Left ventricle myocardium inferior (tissue), 1 donor: Measurements from ENCODE around the gene SPATS2L. TPM values are rescaled to one million over a fixed set of nuclear protein-coding genes. Genes with fewer than 3 reads are reported as not detected.

Experiments
- DNase-seq: peaks from one replicate; pipeline ENCODE4 v3.0.0-alpha.2; 2020
- H3K27ac ChIP-seq: fragments of 200-600 bp; replicated peaks from 2 replicates; pipeline ENCODE4 v1.8.0; 2021
- H3K27me3 ChIP-seq: fragments of 200-600 bp; 2 replicates; pipeline ENCODE4 v1.8.0; 2021; ENCODE audit warnings: low read depth
- H3K36me3 ChIP-seq: fragments of 200-600 bp; 2 replicates; pipeline ENCODE4 v1.8.0; 2021
- H3K4me1 ChIP-seq: fragments of 200-600 bp; 2 replicates; pipeline ENCODE4 v1.8.0; 2021
- H3K4me3 ChIP-seq: fragments of 200-600 bp; 2 replicates; pipeline ENCODE4 v1.8.0; 2021; ENCODE audit warnings: mild to moderate bottlenecking, moderate library complexity
- H3K9me3 ChIP-seq: fragments of 200-600 bp; replicated peaks from 2 replicates; pipeline ENCODE4 v1.8.0; 2021
- intact Hi-C: fragments of 100-400 bp; cut with micrococcal nuclease; formaldehyde crosslinking; loops from one replicate; pipeline ENCODE4 v1.11.0; 2022
- total RNA-seq: library from RNA; stranded (reverse); fragmentation: NEBNext Ultra II Directional; extraction: Animal tissue kit (Norgen Biotek cat#: 25700); gene quantifications from one replicate; pipeline ENCODE4 v1.2.1, GENCODE V29; 2021
- TF ChIP-seq, protein P1 (sequence below): fragments of 200-600 bp; IDR thresholded peaks from 2 replicates; pipeline ENCODE4 v1.8.0; 2021; ENCODE audit warnings: antibody characterized with exemption, mild to moderate bottlenecking, borderline replicate concordance
- donor health status: DM: no; HTN: yes; CAD: no; lungs with severe emphysema.

The SPATS2L gene
- total RNA-seq, 1 donor from 2014 or later = 54.9 TPM

DNA sequence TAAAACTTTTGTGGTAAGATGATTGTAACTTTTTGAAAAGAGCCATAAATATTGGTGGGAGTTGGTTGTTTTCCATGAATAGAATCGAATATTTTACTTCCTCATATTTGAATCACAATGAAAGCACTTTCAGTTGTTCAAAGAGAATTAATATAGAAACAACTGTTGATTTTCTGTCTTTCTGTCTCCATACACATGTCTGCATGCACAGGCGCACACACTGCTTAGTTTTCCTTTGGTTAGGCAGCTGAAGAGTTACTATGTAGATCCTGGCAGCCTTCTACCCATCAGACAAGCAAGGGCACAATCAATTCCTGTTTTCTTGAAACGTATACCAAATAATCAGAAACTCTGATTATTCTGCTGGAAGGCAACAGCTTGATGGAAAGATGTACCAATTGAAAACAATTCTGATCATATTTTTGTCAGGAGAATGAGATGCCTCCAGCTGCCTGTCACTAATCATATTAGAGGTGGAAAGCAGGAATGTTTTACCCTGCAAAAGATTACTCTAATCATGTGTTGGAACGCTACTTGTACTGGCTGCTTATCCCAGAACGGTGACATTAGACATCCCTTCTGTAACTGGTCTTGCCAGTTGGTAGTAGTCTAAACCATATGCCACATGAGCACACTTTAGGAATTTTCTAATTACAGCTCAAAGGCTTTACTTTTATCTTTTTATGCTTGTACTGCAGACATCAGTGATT lies 24.0 kb downstream of the SPATS2L start:
- no peaks in the 10 kb centered on the region for H3K36me3 ChIP-seq
- H3K27me3 ChIP-seq = no peaks in the 10 kb centered on the region
- peak overlapping the region; percentile 54 for H3K27ac ChIP-seq
- DNase-seq = no peak
- H3K4me3 ChIP-seq = no peak overlapping the region
- intact Hi-C loops = no loop called here
- H3K9me3 ChIP-seq = no peaks in the 10 kb centered on the region
- peaks cover 50% of the 10 kb centered on the region for H3K4me1 ChIP-seq
- TF ChIP-seq, protein P1, sequence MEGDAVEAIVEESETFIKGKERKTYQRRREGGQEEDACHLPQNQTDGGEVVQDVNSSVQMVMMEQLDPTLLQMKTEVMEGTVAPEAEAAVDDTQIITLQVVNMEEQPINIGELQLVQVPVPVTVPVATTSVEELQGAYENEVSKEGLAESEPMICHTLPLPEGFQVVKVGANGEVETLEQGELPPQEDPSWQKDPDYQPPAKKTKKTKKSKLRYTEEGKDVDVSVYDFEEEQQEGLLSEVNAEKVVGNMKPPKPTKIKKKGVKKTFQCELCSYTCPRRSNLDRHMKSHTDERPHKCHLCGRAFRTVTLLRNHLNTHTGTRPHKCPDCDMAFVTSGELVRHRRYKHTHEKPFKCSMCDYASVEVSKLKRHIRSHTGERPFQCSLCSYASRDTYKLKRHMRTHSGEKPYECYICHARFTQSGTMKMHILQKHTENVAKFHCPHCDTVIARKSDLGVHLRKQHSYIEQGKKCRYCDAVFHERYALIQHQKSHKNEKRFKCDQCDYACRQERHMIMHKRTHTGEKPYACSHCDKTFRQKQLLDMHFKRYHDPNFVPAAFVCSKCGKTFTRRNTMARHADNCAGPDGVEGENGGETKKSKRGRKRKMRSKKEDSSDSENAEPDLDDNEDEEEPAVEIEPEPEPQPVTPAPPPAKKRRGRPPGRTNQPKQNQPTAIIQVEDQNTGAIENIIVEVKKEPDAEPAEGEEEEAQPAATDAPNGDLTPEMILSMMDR = no peak

DNA sequence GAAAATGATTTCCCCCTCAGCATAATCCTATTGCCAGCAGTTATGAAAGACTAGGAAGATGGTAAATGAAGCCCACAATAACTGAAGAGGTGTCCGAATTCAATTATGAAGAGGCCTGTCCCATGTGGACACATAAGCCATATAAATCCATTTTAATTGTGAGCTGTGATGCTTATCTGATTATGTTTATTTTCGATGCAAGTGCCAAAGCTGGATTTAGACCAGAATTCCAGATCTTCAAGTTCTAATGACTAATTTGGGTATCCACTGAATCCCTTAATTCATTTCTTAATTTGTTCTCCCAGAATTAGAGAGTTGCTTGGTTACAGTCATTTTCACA lies 24.5 kb downstream of the SPATS2L start:
- Histone ChIP-seq H3K36me3 (no peaks in the 10 kb centered on the region), H3K4me1 (peaks cover 55% of the 10 kb centered on the region), H3K9me3 (no peaks in the 10 kb centered on the region), H3K4me3 (no peak overlapping the region), H3K27ac (peak overlapping the region; percentile 54), H3K27me3 (no peaks in the 10 kb centered on the region)
- DNase-seq = no peak
- intact Hi-C loops = no loop called here
- TF ChIP-seq, protein P1 = no peak

DNA sequence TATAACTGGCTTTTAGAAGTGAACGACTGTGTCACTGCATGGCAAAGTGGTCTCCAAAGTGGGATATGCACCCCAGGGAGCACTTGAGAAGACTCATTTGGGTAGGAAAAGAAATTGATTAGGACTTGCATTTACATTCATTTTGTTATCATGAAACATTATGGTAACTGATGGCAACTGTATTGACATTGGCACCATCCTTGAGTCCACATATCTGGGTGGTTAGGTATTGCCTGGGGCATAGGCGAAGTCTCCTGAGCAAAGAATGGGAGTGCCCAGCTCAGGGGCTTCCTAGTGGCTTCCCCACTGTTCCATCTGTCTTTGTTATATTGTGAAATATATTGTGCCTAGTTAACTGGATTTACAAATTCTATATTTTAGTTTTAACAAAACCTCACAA lies 29.2 kb downstream of the SPATS2L start:
- Histone ChIP-seq H3K27ac (no peak overlapping the region), H3K27me3 (no peaks in the 10 kb centered on the region), H3K4me3 (no peak overlapping the region), H3K36me3 (no peaks in the 10 kb centered on the region), H3K9me3 (no peaks in the 10 kb centered on the region), H3K4me1 (peaks cover 69% of the 10 kb centered on the region)
- intact Hi-C loops = no loop called here
- TF ChIP-seq, protein P1 = no peak
- DNase-seq = no peak

DNA sequence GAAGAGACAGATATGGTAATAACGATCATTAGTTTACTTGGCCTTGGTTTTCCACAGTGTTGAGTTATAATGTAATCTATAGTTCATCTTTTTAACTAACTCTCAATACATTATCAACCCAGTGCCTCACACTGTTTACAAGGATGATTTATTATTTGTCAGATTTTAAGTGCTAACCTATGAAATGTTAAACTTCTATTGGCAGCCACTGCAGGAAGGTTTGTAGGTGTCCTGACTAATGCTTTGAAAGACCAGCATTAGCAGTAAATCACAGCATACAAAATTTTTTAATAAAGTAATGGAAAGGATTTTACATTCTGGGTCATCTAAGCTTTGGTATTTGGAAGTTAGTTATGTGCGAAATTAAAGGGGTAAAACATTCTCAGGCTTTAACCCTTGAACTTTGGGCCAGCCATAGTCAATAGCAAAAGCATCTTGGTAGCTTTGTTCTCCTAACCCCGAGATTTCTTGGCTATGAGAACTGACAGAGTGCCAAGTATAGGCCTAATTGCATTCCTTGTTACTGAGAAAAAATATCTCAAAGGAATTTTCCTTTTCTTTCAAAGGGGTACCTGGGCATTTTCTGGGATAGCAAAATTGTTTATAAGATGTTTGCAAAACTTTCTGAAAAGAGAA lies 30.6 kb downstream of the SPATS2L start:
- no peaks in the 10 kb centered on the region for H3K9me3 ChIP-seq
- H3K27me3 ChIP-seq = no peaks in the 10 kb centered on the region
- no peak overlapping the region for H3K4me3 ChIP-seq
- DNase-seq = no peak
- H3K36me3 ChIP-seq = no peaks in the 10 kb centered on the region
- TF ChIP-seq, protein P1 = no peak
- intact Hi-C loops = no loop called here
- peaks cover 65% of the 10 kb centered on the region for H3K4me1 ChIP-seq
- peak overlapping the region; percentile 21 for H3K27ac ChIP-seq

DNA sequence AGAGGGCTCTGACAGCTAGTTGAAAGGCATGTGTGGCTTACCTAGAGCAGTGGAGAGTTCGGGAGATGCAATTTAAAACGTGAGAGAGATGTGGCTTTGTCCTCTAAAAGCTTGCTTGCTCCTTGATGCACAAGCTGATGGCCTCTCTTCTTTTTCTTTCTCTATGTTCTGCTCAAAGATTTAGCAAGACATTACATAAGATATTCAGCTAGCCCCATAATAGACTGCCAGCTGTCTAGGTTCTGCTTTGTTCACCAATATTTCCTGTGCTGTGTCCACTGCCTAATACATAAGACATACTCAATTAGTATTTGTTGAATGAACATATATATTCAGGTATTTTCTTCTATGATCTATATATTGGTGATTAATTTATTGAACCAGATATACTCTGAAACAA lies 31.1 kb downstream of the SPATS2L start:
- TF ChIP-seq, protein P1 = no peak
- H3K4me3 ChIP-seq = no peak overlapping the region
- intact Hi-C loops = no loop called here
- no peaks in the 10 kb centered on the region for H3K27me3 ChIP-seq
- H3K9me3 ChIP-seq = no peaks in the 10 kb centered on the region
- no peaks in the 10 kb centered on the region for H3K36me3 ChIP-seq
- peaks cover 70% of the 10 kb centered on the region for H3K4me1 ChIP-seq
- DNase-seq = no peak
- peak overlapping the region; percentile 21 for H3K27ac ChIP-seq
